ENCODE measurements around the gene SV2B.

- TF ChIP-seq CTCF (IDR thresholded peaks at IDR 0.05; ENCODE audit: insufficient read depth, low read depth, low read length) (no peak), EZH2 (IDR thresholded peaks at IDR 0.05; ENCODE audit: insufficient read depth, low read length) (no peak)
These were observed 152.3 kb downstream of the SV2B start for GRCh38 chr15:91252322-91252721.

All from astrocyte (in vitro differentiated cells and primary cell).